Small intestine (tissue), 7 donors: ENCODE data around the gene FJX1. TPM values are rescaled to one million over a fixed set of nuclear protein-coding genes. Genes with fewer than 3 reads are reported as not detected.

Experiments
- DNase-seq, 2 donors: peaks; one replicate each; pipeline versions ENCODE4 v3.0.0 to v3.0.0-alpha.2; 2013
- FAIRE-seq: peaks from 2 replicates; lab custom pipeline; 2012; peaks lifted over from hg19 to GRCh38; lab: Jason Lieb, UNC
- H3K27ac ChIP-seq, 3 donors: one replicate each; pipeline ENCODE4 v1.5.1; 2013; ENCODE audit warnings: low read length in 2 of 3, mild to moderate bottlenecking in 2 of 3, control low read depth in 1 of 3, inconsistent platforms in 1 of 3, low read depth in 1 of 3, moderate library complexity in 1 of 3
- H3K27me3 ChIP-seq, 3 donors: one replicate each; pipeline ENCODE4 v1.6.1; 2013; ENCODE audit warnings: low read length in 3 of 3, inconsistent platforms in 1 of 3; ENCODE audit not compliant: control insufficient read depth in 3 of 3, insufficient read depth in 3 of 3
- H3K36me3 ChIP-seq, 3 donors: one replicate each; pipeline ENCODE4 v1.6.1; 2013; ENCODE audit warnings: low read length in 3 of 3, inconsistent platforms in 1 of 3, low read depth in 1 of 3, mild to moderate bottlenecking in 1 of 3, moderate library complexity in 1 of 3; ENCODE audit not compliant: control insufficient read depth in 3 of 3, insufficient read depth in 2 of 3
- H3K4me1 ChIP-seq, 3 donors: one replicate each; pipeline ENCODE4 v1.6.1; 2013; ENCODE audit warnings: low read length in 2 of 3, inconsistent platforms in 1 of 3, low read depth in 1 of 3, mild to moderate bottlenecking in 1 of 3, moderate library complexity in 1 of 3; ENCODE audit not compliant: control insufficient read depth in 3 of 3, insufficient read depth in 2 of 3
- H3K4me3 ChIP-seq, 3 donors: one replicate each; pipeline ENCODE4 v1.5.1; 2013; ENCODE audit warnings: low read length in 3 of 3, control low read depth in 1 of 3, inconsistent platforms in 1 of 3, low read depth in 1 of 3, mild to moderate bottlenecking in 1 of 3, moderate library complexity in 1 of 3
- H3K9me3 ChIP-seq, 2 donors: one replicate each; pipeline ENCODE4 v1.6.1; 2013; ENCODE audit warnings: low read depth in 1 of 2, low read length in 1 of 2; ENCODE audit not compliant: control insufficient read depth in 2 of 2, insufficient read depth in 1 of 2
- WGBS, 3 donors: extraction: QIAGEN DNeasy Blood & Tissue Kit; methylation state at CpG; one replicate each; pipeline ENCODE4 v1.1.7; 2013; 5-methylcytosine and 5-hydroxymethylcytosine counted together
- polyA plus RNA-seq, 4 donors: library from polyadenylated mRNA; stranded (reverse) in 3 of 4; unstranded in 1 of 4; fragments of 200-250 nt in 3 of 4; fragments of 120-200 nt in 1 of 4; gene quantifications; one replicate each; pipeline versions ENCODE4 v1.2.1 to v1.2.3, GENCODE V29; 2013
- donor health status: healthy with polysubstance abuse.
- donor health status: control.
- donor health status: control.
- donor health status: Bipolar disorder and iron deficiency.
- donor health status: healthy.

FJX1 gene
- polyA plus RNA-seq, 4 donors, result 0.79 to 1.3 TPM; not detected in 2

GRCh38 chr11:35619855-35620640, 1.8 kb downstream of the FJX1 start:
- Histone ChIP-seq H3K27me3 (peaks cover 8 to 43% (median 20%) of the 10 kb centered on the region in 3 donors), H3K36me3 (no peaks in the 10 kb centered on the region), H3K27ac (no peak overlapping the region), H3K4me1 (peaks cover 0 to 16% (median 0%) of the 10 kb centered on the region in 3 donors), H3K4me3 (peak overlapping the region in 1 of 3 donors; percentile 41), H3K9me3 (no peaks in the 10 kb centered on the region)
- no peak for FAIRE-seq
- peak in 1 of 2 donors; percentile 26 for DNase-seq
- 5 to 8% (median 7%) methylated on average over 32 to 33 of the region's 33 CpGs for WGBS, 3 donors

- Histone ChIP-seq H3K36me3 (no peaks in the 10 kb centered on the region), H3K27me3 (peaks cover 8 to 43% (median 20%) of the 10 kb centered on the region in 3 donors), H3K4me1 (peaks cover 0 to 16% (median 0%) of the 10 kb centered on the region in 3 donors), H3K9me3 (no peaks in the 10 kb centered on the region), H3K27ac (no peak overlapping the region), H3K4me3 (no peak overlapping the region)
- DNase-seq (no peak), FAIRE-seq (no peak)
- WGBS, 3 donors, result 19 to 64% (median 37%) methylated on average over 2 of the region's 2 CpGs
Observed at GRCh38 chr11:35620795-35621194, 2.5 kb downstream of the FJX1 start.

GRCh38 chr11:35621620-35622019, 3.4 kb downstream of the FJX1 start:
- peaks cover 0 to 16% (median 0%) of the 10 kb centered on the region in 3 donors for H3K4me1 ChIP-seq
- H3K9me3 ChIP-seq, result no peaks in the 10 kb centered on the region
- peaks cover 8 to 49% (median 20%) of the 10 kb centered on the region in 3 donors for H3K27me3 ChIP-seq
- WGBS, 3 donors, result 10 to 56% (median 20%) methylated on average over 2 of the region's 2 CpGs
- H3K36me3 ChIP-seq, result no peaks in the 10 kb centered on the region
- no peak for DNase-seq
- no peak overlapping the region for H3K27ac ChIP-seq
- no peak overlapping the region for H3K4me3 ChIP-seq
- no peak for FAIRE-seq

DNA sequence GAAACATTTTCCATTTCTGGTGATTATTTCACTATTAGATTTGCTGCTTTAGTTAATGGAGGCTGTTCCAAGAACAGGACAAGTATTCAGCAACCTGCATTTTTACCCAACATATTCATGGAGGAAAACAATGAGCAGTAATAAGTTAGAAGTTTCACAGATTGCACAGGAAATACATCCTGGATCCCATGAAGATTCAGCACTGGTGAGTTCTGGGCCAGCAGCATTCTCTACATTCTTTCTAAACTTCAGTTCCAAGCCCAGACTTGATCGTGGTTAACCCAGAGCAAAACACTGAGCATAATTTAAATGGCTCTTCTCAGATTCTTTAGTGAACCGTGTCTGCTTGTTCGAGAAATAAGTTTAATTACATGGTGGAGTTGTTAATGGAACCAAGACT, 3.8 kb downstream of the FJX1 start:
- no peak for DNase-seq
- no peak for FAIRE-seq
- Histone ChIP-seq H3K4me1 (peaks cover 0 to 16% (median 0%) of the 10 kb centered on the region in 3 donors), H3K9me3 (no peaks in the 10 kb centered on the region), H3K36me3 (no peaks in the 10 kb centered on the region), H3K4me3 (no peak overlapping the region), H3K27ac (no peak overlapping the region), H3K27me3 (peaks cover 8 to 49% (median 20%) of the 10 kb centered on the region in 3 donors)
- 34 to 44% (median 39%) methylated on average over 3 of the region's 3 CpGs for WGBS, 3 donors

- DNase-seq, result no peak
- Histone ChIP-seq H3K27me3 (peaks cover 8 to 44% (median 15%) of the 10 kb centered on the region in 3 donors), H3K36me3 (no peaks in the 10 kb centered on the region), H3K27ac (no peak overlapping the region), H3K9me3 (no peaks in the 10 kb centered on the region), H3K4me3 (no peak overlapping the region), H3K4me1 (peaks cover 0 to 16% (median 0%) of the 10 kb centered on the region in 3 donors)
- no peak for FAIRE-seq
- WGBS, 3 donors, result 80 to 83% (median 82%) methylated on average over 8 of the region's 8 CpGs
Observed at GRCh38 chr11:35623621-35624168, 5.4 kb downstream of the FJX1 start.

GRCh38 chr11:35624316-35624715, 6.1 kb downstream of the FJX1 start:
- H3K4me1 ChIP-seq, result peaks cover 0 to 14% (median 0%) of the 10 kb centered on the region in 3 donors
- H3K27me3 ChIP-seq, result peaks cover 6 to 43% (median 9%) of the 10 kb centered on the region in 3 donors

DNA sequence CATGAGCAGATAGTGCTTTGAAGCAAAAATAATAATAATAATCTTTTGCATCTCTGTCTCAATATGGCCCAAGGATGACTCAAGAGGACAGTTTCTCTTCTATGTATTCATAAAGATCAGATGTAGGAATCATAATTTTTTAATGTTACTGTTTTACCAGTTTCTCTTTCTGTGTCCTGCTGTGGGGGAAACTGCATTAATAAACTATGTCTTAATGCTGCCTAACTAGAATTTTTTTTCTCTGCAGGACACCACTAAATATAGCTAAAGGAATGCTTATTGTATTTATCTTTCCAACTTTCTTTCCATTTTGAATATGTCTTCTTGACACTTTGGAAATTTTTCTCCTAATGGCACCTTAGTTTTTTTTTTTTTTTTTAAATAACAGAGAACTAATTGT, 6.5 kb downstream of the FJX1 start:
- no peak for DNase-seq
- no peak for FAIRE-seq
- H3K4me3 ChIP-seq, result no peak overlapping the region
- no peaks in the 10 kb centered on the region for H3K36me3 ChIP-seq
- H3K4me1 ChIP-seq, result peaks cover 0 to 11% (median 0%) of the 10 kb centered on the region in 3 donors
- H3K27ac ChIP-seq, result no peak overlapping the region
- peaks cover 4 to 38% (median 6%) of the 10 kb centered on the region in 3 donors for H3K27me3 ChIP-seq
- H3K9me3 ChIP-seq, result no peaks in the 10 kb centered on the region

More at GRCh38 chr11:35624316-35624715, 6.1 kb downstream of the FJX1 start:
- Histone ChIP-seq H3K4me3 (no peak overlapping the region), H3K27ac (no peak overlapping the region), H3K36me3 (no peaks in the 10 kb centered on the region), H3K9me3 (no peaks in the 10 kb centered on the region)
- DNase-seq, result no peak
- FAIRE-seq, result no peak
- WGBS, 3 donors, result 79 to 87% (median 85%) methylated on average over 2 of the region's 2 CpGs

GRCh38 chr11:35626501-35626900, 8.2 kb downstream of the FJX1 start:
- H3K27me3 ChIP-seq, result peaks cover 0 to 23% (median 4%) of the 10 kb centered on the region in 3 donors
- DNase-seq (no peak), FAIRE-seq (no peak)
- H3K9me3 ChIP-seq, result peaks cover 0 to 3% of the 10 kb centered on the region in 2 donors
- no peak overlapping the region for H3K4me3 ChIP-seq
- peaks cover 0 to 2% (median 0%) of the 10 kb centered on the region in 3 donors for H3K4me1 ChIP-seq
- no peak overlapping the region for H3K27ac ChIP-seq
- H3K36me3 ChIP-seq, result no peaks in the 10 kb centered on the region
- 79 to 85% (median 81%) methylated on average over 2 of the region's 2 CpGs for WGBS, 3 donors
